Neural cell (in vitro differentiated cells): Measurements from ENCODE around the gene PFDN6.

ENCODE experiments used
- CTCF ChIP-seq: fragments of 450-650 bp; IDR thresholded peaks from 2 replicates; pipeline ENCODE4 v1.5.1; 2014; ENCODE audit warnings: antibody characterized with exemption, mild to moderate bottlenecking, moderate library complexity; ENCODE audit not compliant: poor library complexity, severe bottlenecking
- TAF1 ChIP-seq: IDR thresholded peaks from 2 replicates; pipeline ENCODE4 v1.6.1; 2012; ENCODE audit warnings: low read depth

GRCh38 chr6:33292996-33293682 lies 3.7 kb downstream of the PFDN6 start:
- no peak for TF ChIP-seq TAF1
- TF ChIP-seq CTCF = no peak
